Stimulated activated naive B cell treated with anti-CD40 and anti-IgM and Interleukin-4, amounts not matched to agents 10 μg/mL and 1 μg/mL and 100 μg/mL, for 72 hours (primary cell): ENCODE results near the gene NCKAP5.
A peak's percentile ranks its signal among the peaks of the same experiment; 100 is the strongest.

Experiments
- ATAC-seq, 2 donors: fragments of 150-1000 bp; cut with Tn5 transposase; replicated peaks; 2 replicates each; pipeline ENCODE4 v1.10.0; 2021; ENCODE audit warnings: moderate library complexity in 1 of 2
- DNase-seq: peaks from one replicate; pipeline ENCODE4 v3.0.0; 2021
- H3K27ac Mint-ChIP-seq: one replicate; pipeline ENCODE4 v1.8.0; 2022; ENCODE audit warnings: mild to moderate bottlenecking, mixed read lengths
- H3K27me3 Mint-ChIP-seq, 2 donors: one replicate each; pipeline ENCODE4 v1.8.0; 2022; ENCODE audit warnings: mixed read lengths in 2 of 2
- H3K36me3 Mint-ChIP-seq, 2 donors: one replicate each; pipeline ENCODE4 v1.8.0; 2022; ENCODE audit warnings: mixed read lengths in 2 of 2, mild to moderate bottlenecking in 1 of 2
- H3K4me1 Mint-ChIP-seq, 2 donors: one replicate each; pipeline ENCODE4 v1.8.0; 2022; ENCODE audit warnings: mixed read lengths in 2 of 2, mild to moderate bottlenecking in 1 of 2
- H3K4me3 Mint-ChIP-seq, 2 donors: one replicate each; pipeline ENCODE4 v1.8.0; 2022; ENCODE audit warnings: mild to moderate bottlenecking in 2 of 2, mixed read lengths in 2 of 2, moderate library complexity in 1 of 2
- H3K9me3 Mint-ChIP-seq, 2 donors: one replicate each; pipeline ENCODE4 v1.8.0; 2022; ENCODE audit warnings: mixed read lengths in 2 of 2, mild to moderate bottlenecking in 1 of 2

The NCKAP5 gene

DNA sequence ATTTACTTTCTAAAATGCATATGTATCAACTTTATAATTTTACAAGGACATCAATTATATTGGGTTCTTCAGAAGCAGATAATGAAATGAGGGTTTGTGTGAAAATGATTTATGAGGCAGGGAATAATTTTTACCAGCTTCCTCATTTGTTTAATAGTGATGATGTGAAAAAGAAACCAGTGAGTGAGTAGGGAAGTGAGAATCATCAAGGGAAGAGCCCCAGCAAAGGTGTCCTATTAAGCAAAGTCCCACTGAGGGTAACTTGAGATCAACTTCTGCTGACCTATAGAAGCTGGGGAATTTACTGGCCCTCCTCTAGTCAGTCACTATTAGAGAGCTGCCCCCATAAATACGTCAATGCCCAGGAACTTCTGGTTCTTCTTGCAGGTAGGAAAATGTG, 631.5 kb downstream of the NCKAP5 start:
- H3K27ac Mint-ChIP-seq: no peak overlapping the region
- H3K36me3 Mint-ChIP-seq: no peaks in the 10 kb centered on the region
- peak; percentile 92 to 94 for ATAC-seq
- peaks cover 0 to 2% of the 10 kb centered on the region in 2 donors for H3K9me3 Mint-ChIP-seq
- no peak overlapping the region for H3K4me3 Mint-ChIP-seq
- no peak for DNase-seq
- H3K4me1 Mint-ChIP-seq: peaks cover 0 to 6% of the 10 kb centered on the region in 2 donors
- no peaks in the 10 kb centered on the region for H3K27me3 Mint-ChIP-seq

DNA sequence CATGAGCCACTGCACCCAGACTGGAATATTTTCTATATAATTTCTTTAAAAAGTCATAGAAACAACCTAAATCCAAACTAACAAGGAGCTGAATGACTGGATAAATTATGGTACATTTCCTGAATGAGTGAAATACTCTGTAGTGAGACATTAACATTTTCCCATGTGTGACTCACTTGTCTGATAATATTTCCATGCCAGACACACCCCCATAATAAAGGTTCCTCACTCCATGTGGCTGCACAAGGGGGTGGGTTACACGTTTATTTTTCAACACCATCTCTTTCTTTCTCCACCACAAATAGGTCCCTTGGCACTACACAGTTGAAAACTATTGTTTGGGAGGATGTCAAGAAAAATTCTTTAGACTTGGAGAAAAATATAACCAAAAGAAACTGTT, 632.0 kb downstream of the NCKAP5 start:
- Mint-ChIP-seq H3K9me3 (peaks cover 0 to 2% of the 10 kb centered on the region in 2 donors), H3K4me3 (no peak overlapping the region)

DNA sequence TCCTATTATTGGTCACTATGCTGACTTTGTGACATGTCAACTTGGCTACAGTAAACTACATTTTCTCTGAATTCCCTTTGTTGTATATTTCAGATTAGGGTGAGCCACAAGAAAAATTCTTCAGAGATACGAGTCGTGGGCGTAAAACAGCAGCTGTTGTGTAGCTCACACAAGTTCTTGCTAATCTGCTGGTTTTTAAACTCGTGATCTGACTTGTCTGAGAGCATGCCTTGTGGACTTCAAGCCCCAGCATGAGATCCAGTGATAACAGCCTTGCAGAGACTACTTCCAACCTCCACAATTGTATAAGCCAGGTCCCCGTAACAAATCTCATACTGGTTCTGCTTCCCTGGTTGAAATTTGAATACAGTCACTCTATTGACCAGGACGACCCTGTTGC, 638.5 kb downstream of the NCKAP5 start:
- Mint-ChIP-seq H3K4me3 (no peak overlapping the region), H3K27me3 (no peaks in the 10 kb centered on the region), H3K36me3 (no peaks in the 10 kb centered on the region), H3K4me1 (no peaks in the 10 kb centered on the region), H3K27ac (no peak overlapping the region), H3K9me3 (peaks cover 0 to 4% of the 10 kb centered on the region in 2 donors)
- DNase-seq: no peak
- no peak for ATAC-seq

More for the DNA sequence above, 632.0 kb downstream of the NCKAP5 start:
- DNase-seq (no peak), ATAC-seq (peak in 1 of 2 donors; percentile 27)
- Mint-ChIP-seq H3K27me3 (no peaks in the 10 kb centered on the region), H3K36me3 (no peaks in the 10 kb centered on the region), H3K4me1 (peaks cover 0 to 6% of the 10 kb centered on the region in 2 donors), H3K27ac (no peak overlapping the region)

DNA sequence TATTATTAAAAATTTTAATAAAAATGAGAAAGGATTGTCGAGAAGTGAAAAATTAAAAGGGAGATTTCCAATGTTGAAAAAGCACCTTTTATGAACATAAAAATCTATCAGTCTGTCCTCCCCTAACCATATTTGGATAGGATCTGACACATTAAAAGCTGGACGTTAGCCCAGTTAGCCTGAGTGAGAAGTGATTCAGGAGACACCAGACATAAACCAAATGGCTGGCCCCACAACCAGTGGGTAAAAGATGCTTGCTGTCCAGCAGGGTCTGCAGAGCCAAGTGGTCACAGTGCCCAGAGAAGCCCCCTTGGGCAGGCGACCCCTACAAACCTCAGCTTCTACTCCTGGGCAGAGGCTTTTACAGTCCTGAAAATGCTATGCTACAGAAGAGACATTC, 644.5 kb downstream of the NCKAP5 start:
- H3K4me3 Mint-ChIP-seq: no peak overlapping the region

DNA sequence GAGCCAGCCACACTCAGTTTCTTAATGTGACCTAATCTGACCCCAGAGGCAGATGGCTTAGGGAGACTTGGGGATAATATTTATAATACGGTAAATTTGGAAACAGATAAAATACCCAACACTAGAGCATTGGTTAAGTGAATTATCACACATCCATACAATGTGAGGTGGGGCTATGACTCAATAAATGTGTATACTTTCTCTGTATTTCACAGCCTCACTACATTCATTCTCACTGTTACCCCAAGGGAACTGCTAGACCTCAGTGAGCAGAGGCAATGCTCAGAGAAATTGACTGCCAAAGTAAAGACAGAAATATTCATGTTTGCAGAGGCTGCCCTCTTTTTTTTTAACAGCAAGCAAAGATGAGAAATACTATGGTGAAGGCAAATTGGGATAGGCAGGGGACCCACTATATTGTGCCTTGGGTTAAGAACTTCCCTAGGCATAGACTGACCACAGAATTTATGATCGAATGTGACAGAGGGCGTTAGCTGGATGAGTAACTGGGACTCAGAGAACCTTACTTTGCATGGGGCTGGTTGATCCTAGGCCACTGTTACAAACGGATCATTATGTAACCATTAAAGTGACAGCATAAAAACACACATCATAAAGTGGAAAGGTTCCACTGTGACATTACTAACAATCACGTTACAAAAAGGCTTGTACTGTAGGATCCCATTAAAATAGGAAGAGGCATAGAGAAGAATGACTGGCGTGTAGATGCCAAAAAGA, 652.3 kb downstream of the NCKAP5 start:
- DNase-seq (no peak), ATAC-seq (no peak)
- H3K4me3 Mint-ChIP-seq: no peak overlapping the region
- no peaks in the 10 kb centered on the region for H3K27me3 Mint-ChIP-seq
- no peaks in the 10 kb centered on the region for H3K4me1 Mint-ChIP-seq
- no peak overlapping the region for H3K27ac Mint-ChIP-seq
- H3K9me3 Mint-ChIP-seq: peaks cover 0 to 1% of the 10 kb centered on the region in 2 donors
- no peaks in the 10 kb centered on the region for H3K36me3 Mint-ChIP-seq

More for the DNA sequence above, 644.5 kb downstream of the NCKAP5 start:
- H3K4me1 Mint-ChIP-seq: no peaks in the 10 kb centered on the region
- ATAC-seq (no peak), DNase-seq (no peak)
- H3K27ac Mint-ChIP-seq: no peak overlapping the region
- no peaks in the 10 kb centered on the region for H3K27me3 Mint-ChIP-seq
- H3K9me3 Mint-ChIP-seq: peaks cover 0 to 4% of the 10 kb centered on the region in 2 donors
- H3K36me3 Mint-ChIP-seq: peaks cover 0 to 2% of the 10 kb centered on the region in 2 donors

DNA sequence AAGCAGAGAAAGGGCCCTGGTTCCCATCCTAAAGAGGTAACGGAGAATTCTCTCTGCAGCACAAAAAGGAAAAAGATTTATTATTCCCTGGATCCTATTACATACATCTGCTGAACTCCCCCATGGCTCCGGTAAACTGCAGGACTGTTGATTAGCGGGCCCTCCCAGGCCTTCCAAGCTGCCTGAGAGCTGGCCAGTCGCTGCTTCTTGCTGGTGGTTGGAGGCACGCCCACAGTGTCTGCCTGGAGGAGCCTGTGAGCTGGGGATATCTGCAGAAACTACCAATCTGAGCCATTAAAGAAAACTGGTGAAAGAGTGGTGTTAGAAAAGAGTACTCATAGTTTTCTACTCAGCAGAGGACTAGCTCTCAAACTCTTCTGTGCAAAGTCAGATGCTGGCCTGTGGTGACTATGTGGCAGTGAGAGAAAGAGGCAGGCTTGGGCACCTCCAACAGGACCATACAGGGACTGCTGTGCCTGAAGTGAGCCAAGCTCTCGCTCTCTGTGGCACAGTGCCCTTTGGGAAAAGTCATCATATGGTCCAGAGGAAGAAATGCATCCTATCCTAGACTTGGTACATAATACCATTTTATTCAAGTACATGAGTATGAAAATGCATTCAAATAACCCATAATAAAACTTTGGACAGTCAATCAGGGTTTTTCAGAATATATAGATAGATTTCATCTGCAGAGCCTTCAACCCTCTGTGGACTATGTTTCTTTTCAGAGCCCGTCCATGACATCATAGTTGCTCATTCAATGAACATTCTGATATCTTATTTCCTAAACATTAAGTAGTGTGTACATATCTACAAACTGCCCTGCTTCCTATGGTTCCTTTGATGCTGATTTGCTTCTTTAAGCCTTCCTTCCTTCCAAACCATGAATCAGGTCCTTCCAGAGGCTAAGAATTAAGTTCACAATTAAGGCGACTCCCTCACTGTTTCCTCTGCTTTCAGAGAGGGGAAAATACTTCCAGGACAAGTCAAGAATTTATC, 656.2 kb downstream of the NCKAP5 start:
- Mint-ChIP-seq H3K4me3 (no peak overlapping the region), H3K9me3 (peaks cover 0 to 5% of the 10 kb centered on the region in 2 donors), H3K36me3 (no peaks in the 10 kb centered on the region), H3K27ac (no peak overlapping the region), H3K27me3 (no peaks in the 10 kb centered on the region), H3K4me1 (no peaks in the 10 kb centered on the region)
- no peak for DNase-seq
- ATAC-seq: no peak

DNA sequence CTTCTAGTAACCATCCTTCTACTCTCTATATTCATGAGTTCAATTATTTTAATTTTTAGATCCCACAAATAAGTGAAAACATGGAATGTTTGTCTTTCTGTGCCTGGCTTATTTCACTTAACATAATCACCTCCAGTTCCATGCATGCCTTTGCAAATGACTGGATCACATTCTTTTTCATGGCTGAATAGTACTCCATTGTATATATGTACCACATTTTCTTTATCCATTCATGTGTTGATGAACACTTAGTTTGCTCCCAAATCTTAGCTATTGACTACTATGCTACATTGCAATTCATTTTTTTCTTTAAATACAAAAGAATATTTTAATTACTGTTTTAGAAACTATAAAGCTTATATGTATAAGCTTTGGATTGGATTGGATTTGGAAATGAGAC, 657.8 kb downstream of the NCKAP5 start:
- Mint-ChIP-seq H3K27ac (no peak overlapping the region), H3K27me3 (no peaks in the 10 kb centered on the region), H3K4me3 (no peak overlapping the region)

DNA sequence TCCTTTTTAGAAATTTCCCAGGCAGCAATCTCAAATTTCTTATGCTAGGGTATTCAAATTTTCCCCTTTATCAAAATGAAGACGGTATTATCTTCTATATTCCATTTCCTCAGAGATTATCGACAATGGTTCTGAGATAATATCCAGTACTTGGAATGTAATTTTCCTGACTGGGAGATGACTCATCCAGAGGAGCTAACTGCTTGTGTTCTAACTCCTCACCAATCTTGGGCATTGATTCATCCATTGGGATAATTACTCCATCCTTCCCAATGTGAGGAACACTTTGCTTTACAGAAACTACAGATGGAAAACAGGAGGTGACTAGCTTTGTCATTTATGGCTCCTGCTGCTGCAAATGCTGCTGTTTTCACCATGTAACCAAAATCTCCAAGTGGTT, 658.8 kb downstream of the NCKAP5 start:
- ATAC-seq (no peak), DNase-seq (no peak)
- Mint-ChIP-seq H3K4me1 (no peaks in the 10 kb centered on the region), H3K27me3 (no peaks in the 10 kb centered on the region), H3K9me3 (peaks cover 0 to 5% of the 10 kb centered on the region in 2 donors), H3K27ac (no peak overlapping the region), H3K36me3 (no peaks in the 10 kb centered on the region), H3K4me3 (no peak overlapping the region)

More for the DNA sequence above, 657.8 kb downstream of the NCKAP5 start:
- ATAC-seq: no peak
- no peaks in the 10 kb centered on the region for H3K36me3 Mint-ChIP-seq
- DNase-seq: no peak
- no peaks in the 10 kb centered on the region for H3K4me1 Mint-ChIP-seq
- H3K9me3 Mint-ChIP-seq: peaks cover 0 to 5% of the 10 kb centered on the region in 2 donors

DNA sequence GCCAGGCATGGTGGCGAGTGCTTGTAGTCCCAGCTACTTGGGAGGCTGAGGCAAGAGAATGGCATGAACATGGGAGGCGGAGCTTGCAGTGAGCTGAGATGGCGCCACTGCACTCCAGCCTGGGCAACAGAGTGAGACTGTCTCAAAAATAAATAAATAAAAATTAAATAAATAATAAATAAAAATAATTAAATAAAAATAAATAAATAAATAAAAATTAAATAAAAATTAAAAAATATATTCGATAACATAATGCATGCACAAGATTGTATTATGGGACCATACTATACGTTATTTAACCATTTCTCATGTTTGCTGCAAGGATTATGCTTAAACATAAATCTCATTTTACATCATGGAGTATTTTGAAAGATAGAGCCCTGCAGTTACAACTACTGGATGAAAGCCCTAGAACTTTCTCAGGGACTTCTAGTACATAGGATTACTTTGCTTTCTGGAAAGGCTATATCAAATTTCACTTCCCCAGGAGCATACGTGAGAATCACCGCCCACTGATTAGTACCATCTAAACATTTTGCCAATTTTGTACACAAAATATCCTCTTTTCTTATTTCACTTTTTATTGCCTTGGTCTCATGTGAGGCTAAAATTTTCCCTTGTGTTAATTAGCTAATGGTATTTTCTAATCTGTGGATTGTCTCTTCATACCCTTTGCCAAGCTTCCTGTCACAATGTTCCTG, 664.0 kb downstream of the NCKAP5 start:
- Mint-ChIP-seq H3K27me3 (no peaks in the 10 kb centered on the region), H3K9me3 (no peaks in the 10 kb centered on the region), H3K36me3 (no peaks in the 10 kb centered on the region), H3K27ac (no peak overlapping the region), H3K4me3 (no peak overlapping the region), H3K4me1 (no peaks in the 10 kb centered on the region)
- no peak for DNase-seq
- ATAC-seq: no peak

DNA sequence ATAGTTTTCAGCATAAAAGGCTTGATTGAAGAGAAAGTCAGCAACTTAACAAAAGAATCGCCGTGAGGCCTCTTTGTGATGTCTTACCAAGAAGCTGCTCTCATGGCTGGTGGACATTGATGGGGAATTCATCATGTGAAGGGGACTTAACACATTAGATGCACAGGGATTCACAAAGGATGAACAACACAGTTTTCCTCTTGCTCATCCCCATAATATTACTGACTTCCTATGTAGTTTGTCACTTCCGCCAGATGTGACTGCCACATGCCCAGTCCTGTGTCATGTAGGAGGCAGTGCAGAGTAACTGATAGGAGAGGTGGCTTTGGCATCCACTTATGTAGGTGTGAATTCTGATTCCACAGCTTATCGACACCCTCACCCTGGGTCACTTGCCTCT, 665.6 kb downstream of the NCKAP5 start:
- Mint-ChIP-seq H3K27me3 (no peaks in the 10 kb centered on the region), H3K4me3 (no peak overlapping the region), H3K9me3 (peaks cover 0 to 1% of the 10 kb centered on the region in 2 donors), H3K36me3 (no peaks in the 10 kb centered on the region), H3K27ac (no peak overlapping the region), H3K4me1 (no peaks in the 10 kb centered on the region)
- DNase-seq (no peak), ATAC-seq (no peak)

DNA sequence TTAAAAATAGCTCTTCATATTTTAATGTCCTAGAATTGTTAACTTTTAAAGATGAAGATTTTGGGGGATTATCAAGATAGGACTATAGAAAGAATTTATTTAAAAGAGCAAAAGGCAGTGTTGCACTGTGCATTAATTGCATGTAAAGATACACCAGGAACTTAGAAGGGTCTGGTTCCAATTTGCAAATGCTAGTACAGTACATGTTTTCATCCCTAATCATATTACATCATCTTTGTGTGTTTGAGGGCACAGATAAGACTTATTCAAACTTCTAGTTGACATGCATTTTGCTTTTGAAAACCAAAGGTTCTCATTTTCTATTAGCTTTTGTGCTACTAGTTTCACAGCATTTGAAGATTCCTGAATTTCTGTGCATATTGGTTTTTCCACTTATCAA, 666.6 kb downstream of the NCKAP5 start:
- Mint-ChIP-seq H3K27ac (no peak overlapping the region), H3K27me3 (no peaks in the 10 kb centered on the region), H3K4me3 (no peak overlapping the region), H3K36me3 (no peaks in the 10 kb centered on the region), H3K4me1 (no peaks in the 10 kb centered on the region), H3K9me3 (peaks cover 0 to 1% of the 10 kb centered on the region in 2 donors)
- no peak for DNase-seq
- no peak for ATAC-seq

DNA sequence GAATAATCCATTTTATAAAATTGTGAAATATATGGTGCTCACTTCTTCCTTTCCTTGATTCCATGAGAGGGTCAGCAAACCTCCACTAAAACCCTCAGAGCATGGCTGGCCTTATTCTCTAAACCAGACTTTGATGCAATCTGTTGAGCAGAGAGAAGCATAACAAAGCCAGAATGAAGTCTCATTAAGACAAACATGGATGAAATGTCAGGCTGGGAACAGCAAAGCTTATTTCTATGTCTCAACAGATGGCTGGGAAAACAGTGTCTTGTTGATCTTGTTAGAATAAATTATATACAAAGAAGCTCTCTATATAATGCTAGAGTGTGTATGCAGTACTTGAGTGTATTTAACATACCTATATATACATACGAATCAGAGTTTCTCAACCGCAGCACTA, 671.2 kb downstream of the NCKAP5 start:
- no peak overlapping the region for H3K27ac Mint-ChIP-seq
- H3K4me3 Mint-ChIP-seq: no peak overlapping the region
- H3K9me3 Mint-ChIP-seq: peaks cover 3% of the 10 kb centered on the region in 2 donors
- ATAC-seq (no peak), DNase-seq (no peak)
- no peaks in the 10 kb centered on the region for H3K36me3 Mint-ChIP-seq
- no peaks in the 10 kb centered on the region for H3K4me1 Mint-ChIP-seq
- H3K27me3 Mint-ChIP-seq: no peaks in the 10 kb centered on the region

DNA sequence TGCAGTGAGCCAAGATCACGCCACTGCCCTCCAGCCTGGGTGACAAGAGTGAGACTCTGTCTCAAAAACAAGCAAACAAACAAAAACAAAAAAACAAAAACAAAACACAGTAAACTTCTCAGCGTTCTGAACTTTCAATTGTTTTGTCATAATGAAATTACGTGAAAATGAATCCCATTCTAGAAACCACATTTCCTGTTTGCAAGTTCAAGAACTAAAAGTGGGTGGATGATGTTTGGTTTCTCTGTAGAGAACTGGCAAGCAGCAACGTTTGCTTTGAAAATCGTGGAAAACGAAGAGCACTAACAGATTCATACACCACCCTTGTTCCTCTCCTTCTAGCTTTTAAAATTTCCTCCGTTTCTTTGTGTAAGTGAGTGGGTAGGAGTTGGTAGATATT, 672.2 kb downstream of the NCKAP5 start:
- no peak for ATAC-seq
- H3K27ac Mint-ChIP-seq: no peak overlapping the region
- H3K27me3 Mint-ChIP-seq: no peaks in the 10 kb centered on the region
- H3K4me3 Mint-ChIP-seq: no peak overlapping the region
- DNase-seq: no peak
- no peaks in the 10 kb centered on the region for H3K4me1 Mint-ChIP-seq
- no peaks in the 10 kb centered on the region for H3K36me3 Mint-ChIP-seq
- H3K9me3 Mint-ChIP-seq: peaks cover 3% of the 10 kb centered on the region in 2 donors

DNA sequence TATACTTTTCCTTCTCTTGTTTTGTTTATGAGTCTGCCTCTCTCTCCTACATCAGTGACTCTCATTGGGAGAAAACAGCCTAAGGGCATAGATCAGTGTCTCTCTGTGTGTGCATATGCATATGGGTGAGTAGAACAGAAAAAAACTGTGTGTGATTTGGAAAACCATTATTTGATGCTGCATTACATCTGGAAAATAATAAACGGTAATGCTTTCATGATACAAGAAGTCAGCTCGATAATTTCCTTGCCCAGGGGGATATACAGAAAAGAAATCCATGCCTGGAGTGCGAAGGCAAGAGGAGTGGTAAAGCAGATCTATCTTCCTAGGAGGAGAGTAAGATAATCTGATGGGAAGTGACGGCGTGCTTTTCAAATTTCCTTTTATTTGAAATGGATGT, 676.8 kb downstream of the NCKAP5 start:
- Mint-ChIP-seq H3K27ac (no peak overlapping the region), H3K4me1 (no peaks in the 10 kb centered on the region), H3K9me3 (peaks cover 4 to 7% of the 10 kb centered on the region in 2 donors), H3K36me3 (no peaks in the 10 kb centered on the region), H3K4me3 (no peak overlapping the region), H3K27me3 (no peaks in the 10 kb centered on the region)
- no peak for ATAC-seq
- DNase-seq: no peak
